Measurements from ENCODE around the gene FBLN1.

- TF ChIP-seq CTCF (IDR thresholded peaks at IDR 0.05) (no peak), POLR2A (IDR thresholded peaks at IDR 0.05) (no peak), EP300 (IDR thresholded peaks at IDR 0.05) (no peak)
Measured at GRCh38 chr22:45531441-45532234, 29.0 kb downstream of the FBLN1 start.

Data from stomach (tissue), 4 donors.